GM19455 (cell line): ENCODE data around the gene DUSP7.

ENCODE experiments used
- ATAC-seq: cut with Tn5 transposase; IDR thresholded peaks from one replicate; pipeline ENCODE4 v1.9.1; 2021; ENCODE audit not compliant: unreplicated experiment

Gene DUSP7

DNA sequence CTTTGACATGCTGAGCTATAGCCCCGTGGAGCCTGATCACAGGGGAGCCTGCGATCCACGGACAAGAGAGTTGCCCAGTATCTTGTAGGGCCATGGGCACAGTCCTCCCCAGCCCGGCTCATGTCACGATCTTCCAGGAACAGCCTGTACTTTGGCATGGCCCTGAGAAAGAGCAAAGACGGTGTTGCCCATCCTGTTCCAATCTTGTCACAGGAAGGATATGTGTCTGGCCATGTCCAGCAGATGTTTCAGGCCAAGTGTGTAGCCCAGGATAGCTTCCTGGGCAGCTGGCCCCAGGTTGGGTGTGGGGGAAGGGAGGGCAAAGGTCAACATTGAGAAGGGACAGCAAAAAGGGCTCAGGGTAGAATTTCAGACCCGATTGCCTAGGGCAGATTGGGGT is 43.7 kb downstream of the DUSP7 start:
- ATAC-seq: no peak

DNA sequence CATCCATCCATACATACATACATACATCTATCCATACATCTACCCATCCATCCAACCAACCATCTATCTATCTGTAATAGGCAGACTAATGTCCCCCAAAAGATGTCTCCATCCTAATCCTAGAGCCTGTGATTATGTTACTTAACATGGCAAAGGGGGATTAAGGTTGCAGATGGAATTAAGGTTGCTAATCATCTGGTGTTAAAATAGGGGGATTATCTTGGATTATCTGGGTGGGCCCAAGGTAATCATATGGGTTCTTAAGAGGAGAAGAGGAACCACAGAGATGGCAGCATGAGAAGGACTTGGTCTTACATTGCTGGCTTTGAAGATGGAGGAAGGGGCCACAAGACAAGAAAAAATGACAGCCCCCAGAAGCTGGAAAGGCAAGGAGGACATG is 45.9 kb downstream of the DUSP7 start:
- ATAC-seq: no peak

DNA sequence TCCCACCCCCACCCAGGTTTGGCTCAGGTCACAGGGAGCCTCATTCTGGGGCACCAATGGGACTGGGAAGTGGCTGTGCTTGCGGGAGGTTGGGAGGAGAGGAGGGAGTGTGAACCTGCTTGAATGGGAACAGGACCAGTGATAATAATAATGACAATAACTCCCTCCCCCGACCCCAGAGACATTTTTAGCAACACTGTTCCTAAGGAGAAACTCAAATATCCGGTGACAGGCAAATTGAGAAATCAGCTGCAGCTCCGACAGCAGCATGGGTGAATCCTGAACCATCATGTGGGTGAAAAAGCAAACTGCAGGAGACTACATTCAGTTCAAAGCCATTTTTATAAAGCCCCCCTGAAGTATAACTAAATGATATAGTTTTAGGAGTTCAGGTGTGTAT is 49.1 kb downstream of the DUSP7 start:
- ATAC-seq: no peak

DNA sequence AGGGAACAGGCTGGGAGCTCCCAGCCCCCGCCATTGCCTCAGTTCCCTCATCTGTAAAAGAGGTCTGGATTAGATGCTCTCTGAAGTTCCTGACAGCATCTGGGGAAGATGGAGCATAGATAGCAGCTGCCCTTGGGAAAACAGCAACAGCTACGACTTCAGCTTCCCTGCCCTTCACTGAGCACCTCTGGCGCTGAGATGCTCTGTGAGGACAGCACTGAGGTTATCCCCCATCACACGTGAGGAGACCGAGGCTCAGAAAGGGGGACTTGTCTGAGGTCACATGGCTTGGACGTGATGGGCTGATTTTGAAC is 49.6 kb downstream of the DUSP7 start:
- ATAC-seq: no peak

DNA sequence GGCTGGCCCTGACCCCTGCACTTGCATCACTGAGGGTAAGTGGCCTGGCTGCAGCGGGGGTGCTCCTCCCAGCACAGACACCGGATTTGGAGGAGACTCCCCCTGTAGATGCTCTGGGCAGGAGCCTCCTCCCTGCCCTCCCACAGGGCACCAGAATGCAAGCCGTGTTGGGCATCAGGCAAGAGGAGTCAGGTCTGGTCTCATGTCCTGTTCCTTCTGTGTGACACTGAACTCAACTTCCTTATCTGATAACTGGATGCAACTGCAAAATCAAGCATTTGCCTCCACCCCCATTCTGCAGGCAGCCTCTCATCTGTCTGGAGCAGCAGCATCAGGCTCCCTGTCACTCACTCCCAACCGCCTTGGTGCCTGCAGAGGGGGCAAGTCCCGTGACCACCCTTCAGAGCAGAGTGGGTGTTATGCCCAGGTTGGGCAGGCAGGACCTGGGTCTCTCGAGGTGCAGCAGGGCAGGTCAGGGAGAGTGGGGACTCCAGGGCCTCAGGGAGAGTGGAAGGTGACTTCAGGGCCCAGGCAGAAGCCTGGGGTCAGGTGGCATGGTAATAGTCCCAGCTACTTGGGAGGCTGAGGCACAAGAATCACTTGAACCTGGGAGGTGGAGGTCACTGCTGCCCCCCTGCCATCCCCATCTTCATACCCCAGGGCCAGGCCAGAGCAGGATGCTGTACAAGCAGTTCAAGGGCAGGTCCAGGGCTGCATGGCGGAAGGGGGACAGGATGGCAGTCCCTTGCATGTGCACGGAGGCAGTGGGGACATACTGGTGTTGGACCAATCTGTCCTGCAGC is 50.2 kb downstream of the DUSP7 start:
- no peak for ATAC-seq

DNA sequence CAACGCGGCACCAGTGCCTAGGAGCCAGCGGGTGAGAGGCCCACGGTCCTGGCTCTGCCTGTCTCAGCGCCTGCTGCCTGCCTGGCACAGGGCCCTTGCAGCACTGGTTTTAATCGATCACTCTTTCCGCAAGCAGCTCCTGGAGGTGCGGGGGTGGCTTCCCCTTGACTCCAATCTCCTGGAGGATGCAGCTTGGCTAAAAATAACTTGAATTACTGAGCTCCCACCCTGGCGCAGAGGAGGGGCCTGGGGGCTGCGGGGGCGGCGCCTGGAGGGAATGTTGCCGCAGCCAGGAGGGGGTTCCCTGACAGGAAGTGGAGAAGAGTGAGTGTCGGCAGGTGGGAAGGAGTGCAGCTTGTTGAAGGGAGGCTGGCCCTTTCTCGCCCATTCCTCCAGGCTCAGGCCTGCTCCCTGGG is 50.8 kb downstream of the DUSP7 start:
- ATAC-seq: no peak

DNA sequence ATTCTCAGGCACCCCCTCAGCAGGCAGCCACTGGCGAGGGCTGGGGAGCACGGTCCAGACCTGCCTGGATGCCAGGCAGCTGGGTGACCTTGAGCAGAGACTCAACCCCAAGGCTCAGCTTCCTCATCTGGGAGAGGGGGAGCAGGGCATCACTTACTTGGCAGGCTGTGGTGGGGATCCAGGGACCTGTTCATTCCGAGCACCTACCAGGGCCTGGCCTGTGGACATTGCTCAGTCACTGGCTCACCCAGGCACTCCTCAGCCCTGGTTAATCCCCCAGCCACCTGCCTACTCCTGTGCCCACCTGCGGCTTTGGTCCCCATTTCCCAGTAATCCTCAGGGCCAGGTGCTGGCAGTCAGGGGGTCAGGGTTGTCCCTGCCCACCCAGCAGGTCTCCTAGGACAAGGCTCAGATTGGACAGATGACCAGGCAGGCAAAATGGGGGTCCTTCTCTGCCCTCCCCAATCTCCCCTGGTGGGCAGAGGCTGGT is 51.4 kb downstream of the DUSP7 start:
- no peak for ATAC-seq

DNA sequence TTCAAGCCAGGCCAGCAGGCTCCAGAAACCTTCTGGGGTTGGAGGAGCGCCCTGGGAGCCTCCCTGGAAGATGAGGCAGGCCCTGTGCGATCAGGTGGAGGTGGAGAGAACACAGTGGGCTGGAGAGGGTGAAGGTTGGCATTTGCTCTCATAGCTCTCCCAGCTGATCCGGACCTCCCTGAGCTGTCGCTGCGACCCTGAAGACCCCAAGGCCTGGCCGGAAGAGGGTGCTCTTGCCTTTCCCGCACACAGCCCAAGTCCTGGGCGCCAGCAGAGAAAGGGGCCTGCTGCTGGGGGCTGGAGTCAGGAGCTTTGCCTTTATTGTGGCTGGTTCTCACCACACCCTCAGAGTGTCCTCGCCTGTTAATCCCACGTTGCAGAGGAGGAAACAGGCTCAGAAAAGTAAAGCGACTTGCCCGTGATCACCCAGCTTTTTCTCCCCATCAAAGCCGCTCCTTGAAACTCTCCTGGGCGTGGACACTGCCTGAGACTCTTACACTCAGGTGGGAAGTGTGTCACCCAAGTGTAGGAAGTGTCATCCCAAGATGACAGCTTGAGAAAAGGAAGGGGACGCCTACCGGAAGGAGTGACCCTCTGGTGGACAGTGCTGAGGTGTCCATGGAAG is 52.1 kb downstream of the DUSP7 start:
- no peak for ATAC-seq

DNA sequence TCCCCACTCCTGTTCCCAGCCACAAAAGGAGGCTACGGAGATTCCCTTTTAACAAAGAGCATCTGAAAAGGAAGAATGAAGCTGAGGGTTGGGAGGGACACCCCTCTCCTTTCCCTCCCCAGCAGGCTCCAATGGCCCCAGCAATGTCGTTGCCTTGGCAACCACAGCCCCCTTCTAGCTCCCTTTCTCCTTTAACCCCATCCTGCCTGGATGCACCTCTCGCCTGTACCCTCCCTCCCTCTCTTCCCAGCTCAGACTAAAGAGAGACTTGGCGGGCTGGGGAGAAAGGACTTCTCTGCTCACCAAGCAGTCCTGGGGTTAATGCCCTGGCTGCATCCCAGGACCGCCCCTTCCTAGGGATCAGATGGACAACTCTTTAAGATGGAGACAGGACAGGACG is 53.6 kb downstream of the DUSP7 start:
- no peak for ATAC-seq

DNA sequence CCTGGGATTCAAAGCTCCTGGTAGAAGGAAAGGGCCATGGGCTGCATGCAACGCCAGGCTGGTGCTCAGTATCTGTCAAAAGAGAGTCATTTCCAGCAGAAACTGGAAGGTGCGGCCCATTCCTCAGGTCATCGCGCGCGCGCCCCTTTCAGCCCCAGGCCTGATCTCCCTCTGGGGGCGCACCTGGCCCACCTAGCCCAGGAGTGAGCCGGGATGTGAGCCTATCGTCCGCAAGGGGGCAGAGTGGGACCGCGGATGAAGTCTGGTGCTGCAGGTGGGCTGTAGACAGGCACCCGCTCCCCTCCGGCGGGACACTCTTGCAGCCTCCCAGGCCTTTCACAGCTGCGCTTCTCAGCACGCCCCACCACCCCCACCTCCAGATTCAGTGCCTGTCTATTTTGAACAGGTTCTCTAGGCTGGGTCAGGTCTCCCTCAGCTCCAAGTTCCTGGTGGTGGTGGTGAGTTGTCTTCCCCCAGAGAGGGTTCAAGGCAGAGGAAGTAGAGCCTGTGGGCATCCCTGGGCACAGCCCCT is 54.9 kb downstream of the DUSP7 start:
- peak; percentile 76 for ATAC-seq

DNA sequence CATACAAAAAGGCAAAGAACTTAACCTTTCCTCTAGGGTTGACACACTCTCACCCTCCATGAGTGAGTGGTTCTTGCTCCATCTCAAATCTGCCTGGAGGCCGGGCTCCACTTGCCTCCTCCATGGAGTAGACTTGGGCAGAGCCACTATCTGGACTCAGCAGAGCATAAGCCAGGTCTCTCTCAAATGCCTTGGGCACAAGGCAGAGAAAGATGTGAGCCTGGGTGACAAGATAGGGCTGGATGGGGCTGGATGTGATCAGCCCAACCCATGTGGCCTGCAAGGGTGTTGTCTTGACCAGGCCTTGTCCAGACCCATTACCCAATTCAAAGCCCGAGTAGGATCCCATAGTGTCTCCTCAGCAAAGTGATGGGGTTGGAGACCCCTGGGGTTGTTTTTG is 56.5 kb downstream of the DUSP7 start:
- ATAC-seq: no peak
